ENCODE results near the gene CES3. TPM values are rescaled to one million over a fixed set of nuclear protein-coding genes. Genes with fewer than 3 reads are reported as not detected.

CES3 gene
- total RNA-seq, 3 donors from 2014 or later = 0.29 to 5.9 (median 2.1) TPM

GRCh38 chr16:66926961-66927436 is 34.1 kb upstream of the CES3 start:
- Histone ChIP-seq H3K27me3 (peaks cover 0 to 4% of the 10 kb centered on the region in 2 donors), H3K27ac (peak overlapping the region; percentile 17 to 74), H3K9me3 (no peaks in the 10 kb centered on the region), H3K4me1 (peaks cover 0 to 6% of the 10 kb centered on the region in 2 donors), H3K36me3 (no peaks in the 10 kb centered on the region), H3K4me3 (no peak overlapping the region)
- intact Hi-C loops (cut with DNase I; ENCODE audit: low total_unique reads) = no loop called here
- no peak for DNase-seq (ENCODE audit: low spot score in 2 of 2)
- TF ChIP-seq POLR2A (IDR thresholded peaks at IDR 0.05) (no peak), CTCF (IDR thresholded peaks at IDR 0.05) (no peak), POLR2AphosphoS5 (IDR thresholded peaks at IDR 0.05) (no peak)

DNA sequence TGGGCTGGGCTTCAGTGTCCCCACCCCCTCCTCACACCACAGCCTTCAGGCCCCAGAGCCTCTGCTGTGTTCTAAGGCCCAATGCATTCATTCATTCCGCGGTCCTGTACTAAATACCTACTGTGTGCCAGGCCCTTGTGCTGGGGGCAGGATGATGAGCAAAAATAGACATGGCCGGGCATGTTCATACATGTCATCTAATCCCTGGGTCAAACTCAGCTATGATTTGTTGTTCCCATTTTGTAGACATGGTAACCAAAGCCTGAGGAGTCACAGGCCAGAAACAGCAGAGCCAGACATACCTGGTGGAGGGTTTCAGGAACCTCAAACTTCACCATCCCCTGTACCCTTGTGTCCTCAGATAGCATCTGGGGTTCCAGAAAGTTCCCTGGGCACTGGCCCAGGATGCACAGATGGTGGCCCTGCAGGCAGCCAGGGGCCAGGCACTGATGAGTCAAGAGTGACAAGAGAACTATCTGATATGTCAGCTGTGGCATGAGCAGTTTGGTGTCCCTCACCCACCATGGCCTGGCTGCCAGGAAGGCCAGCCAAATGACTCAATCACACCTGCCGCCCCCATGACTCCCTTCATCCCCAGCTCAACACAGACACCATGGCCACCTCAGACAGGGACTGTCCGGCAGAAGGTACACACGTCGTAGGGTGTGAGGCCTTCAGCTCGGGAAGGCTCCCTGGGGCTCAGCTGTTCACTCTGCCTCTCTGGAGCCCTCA is 33.0 kb upstream of the CES3 start:
- no peaks in the 10 kb centered on the region for H3K36me3 ChIP-seq
- H3K4me1 ChIP-seq = peaks cover under 1 to 6% of the 10 kb centered on the region in 2 donors
- H3K4me3 ChIP-seq = no peak overlapping the region
- peaks cover 0 to 4% of the 10 kb centered on the region in 2 donors for H3K27me3 ChIP-seq
- peak overlapping the region in 1 of 2 donors; percentile 65 for H3K27ac ChIP-seq
- TF ChIP-seq POLR2A (IDR thresholded peaks at IDR 0.05) (no peak), POLR2AphosphoS5 (IDR thresholded peaks at IDR 0.05) (no peak), CTCF (IDR thresholded peaks at IDR 0.05) (no peak)
- DNase-seq (ENCODE audit: low spot score in 2 of 2) = no peak
- H3K9me3 ChIP-seq = no peaks in the 10 kb centered on the region
- intact Hi-C loops (cut with DNase I; ENCODE audit: low total_unique reads) = no loop called here

- Histone ChIP-seq H3K4me1 (peaks cover 6% of the 10 kb centered on the region in 2 donors), H3K9me3 (no peaks in the 10 kb centered on the region)
- intact Hi-C loops (cut with DNase I; ENCODE audit: low total_unique reads) = no loop called here
Observed at GRCh38 chr16:66928702-66929388, 32.2 kb upstream of the CES3 start.

DNA sequence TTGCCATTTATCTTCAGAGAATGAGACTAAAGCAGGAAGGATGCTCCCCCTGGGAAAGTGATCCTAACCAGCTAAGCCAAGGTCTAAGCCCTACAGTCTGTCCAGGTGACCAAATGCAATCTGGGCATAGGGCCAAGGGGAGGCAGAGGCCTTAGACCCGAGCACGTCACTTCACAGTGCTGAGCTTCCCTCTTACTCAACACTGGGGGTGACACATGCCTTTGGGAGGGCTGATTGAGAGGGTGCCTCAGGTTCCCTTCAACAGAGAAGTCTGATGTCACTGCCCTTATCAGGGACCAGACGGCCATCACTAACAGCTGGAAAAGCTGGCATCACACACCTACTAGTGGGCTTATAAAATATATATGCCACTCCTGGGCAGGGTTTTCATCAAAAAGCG is 30.9 kb upstream of the CES3 start:
- DNase-seq (ENCODE audit: low spot score in 2 of 2) = no peak
- intact Hi-C loops (cut with DNase I; ENCODE audit: low total_unique reads) = no loop called here
- Histone ChIP-seq H3K9me3 (no peaks in the 10 kb centered on the region), H3K4me3 (no peak overlapping the region), H3K27me3 (no peaks in the 10 kb centered on the region), H3K27ac (no peak overlapping the region), H3K4me1 (peaks cover 3 to 6% of the 10 kb centered on the region in 2 donors), H3K36me3 (no peaks in the 10 kb centered on the region)
- TF ChIP-seq POLR2A (IDR thresholded peaks at IDR 0.05) = no peak
- TF ChIP-seq POLR2AphosphoS5 (IDR thresholded peaks at IDR 0.05) = no peak
- no peak for TF ChIP-seq CTCF (IDR thresholded peaks at IDR 0.05)

More at GRCh38 chr16:66928702-66929388, 32.2 kb upstream of the CES3 start:
- H3K4me3 ChIP-seq = no peak overlapping the region
- no peak for TF ChIP-seq CTCF (IDR thresholded peaks at IDR 0.05)
- H3K36me3 ChIP-seq = no peaks in the 10 kb centered on the region
- H3K27ac ChIP-seq = no peak overlapping the region
- DNase-seq (ENCODE audit: low spot score in 2 of 2) = no peak
- H3K27me3 ChIP-seq = peaks cover 0 to 3% of the 10 kb centered on the region in 2 donors

DNA sequence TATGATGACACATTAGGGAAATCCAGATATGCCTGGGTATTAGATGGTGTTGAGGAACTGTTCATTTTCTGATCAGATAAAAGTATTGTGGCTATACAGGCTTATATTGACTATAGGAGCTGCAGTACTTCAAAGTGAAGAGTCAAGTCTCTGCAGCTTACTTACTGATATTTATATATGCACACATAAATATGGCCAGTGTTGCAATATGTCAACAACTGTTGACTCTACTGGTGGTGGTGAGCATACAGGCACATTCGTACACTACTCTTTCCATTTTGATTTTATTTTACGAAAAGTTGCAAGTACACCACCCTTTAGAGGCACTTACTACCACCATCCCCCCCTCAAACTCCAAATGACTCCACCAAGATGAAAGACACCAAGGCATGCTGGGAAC is 29.4 kb upstream of the CES3 start:
- DNase-seq (ENCODE audit: low spot score in 2 of 2) = no peak
- Histone ChIP-seq H3K27me3 (no peaks in the 10 kb centered on the region), H3K4me1 (peaks cover 11 to 19% of the 10 kb centered on the region in 2 donors), H3K4me3 (no peak overlapping the region), H3K9me3 (no peaks in the 10 kb centered on the region), H3K27ac (no peak overlapping the region), H3K36me3 (no peaks in the 10 kb centered on the region)
- intact Hi-C loops (cut with DNase I; ENCODE audit: low total_unique reads) = no loop called here
- TF ChIP-seq POLR2AphosphoS5 (IDR thresholded peaks at IDR 0.05) (no peak), POLR2A (IDR thresholded peaks at IDR 0.05) (no peak), CTCF (IDR thresholded peaks at IDR 0.05) (no peak)

All from breast epithelium (tissue), 4 donors.